Measurements from ENCODE around the gene HACD1.
A peak's percentile ranks its signal among the peaks of the same experiment; 100 is the strongest.
"Not testable (repeated sequence)": the region's sequence is repeated elsewhere in the genome, so short reads cannot be mapped to it uniquely, and the experiment has no call there.

HACD1 gene

DNA sequence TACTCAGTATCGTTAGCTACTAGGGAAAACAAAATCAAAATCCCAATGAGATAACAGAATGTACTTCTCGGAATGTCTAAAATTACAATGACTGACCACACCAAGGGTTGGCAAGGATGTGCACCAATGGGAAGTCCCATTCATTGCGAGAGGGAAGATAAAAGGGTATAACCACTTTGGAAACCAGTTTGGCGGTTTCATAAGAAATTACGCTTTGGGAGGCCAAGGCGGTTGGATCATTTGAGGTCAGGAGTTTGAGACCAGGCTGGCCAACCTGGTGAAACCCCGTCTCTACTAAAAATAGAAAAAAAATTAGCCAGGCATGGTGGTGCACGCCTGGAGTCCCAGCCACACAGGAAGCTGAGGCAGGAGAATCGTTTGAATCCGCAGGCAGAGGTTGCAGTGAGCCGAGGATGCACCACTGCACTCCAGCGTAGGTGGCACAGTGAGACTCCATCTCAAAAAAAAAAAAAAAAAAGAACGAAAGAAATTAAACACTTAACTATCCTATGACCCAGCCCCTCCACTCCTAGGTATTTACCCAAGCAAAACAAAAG lies 7.6 kb downstream of the HACD1 start:
- H3K4me2 ChIP-seq = peak overlapping the region; percentile 76
- no peak for TF ChIP-seq Cebpa-rat (IDR thresholded peaks at IDR 0.05)
- peak overlapping the region; percentile 49 for H3K9ac ChIP-seq

DNA sequence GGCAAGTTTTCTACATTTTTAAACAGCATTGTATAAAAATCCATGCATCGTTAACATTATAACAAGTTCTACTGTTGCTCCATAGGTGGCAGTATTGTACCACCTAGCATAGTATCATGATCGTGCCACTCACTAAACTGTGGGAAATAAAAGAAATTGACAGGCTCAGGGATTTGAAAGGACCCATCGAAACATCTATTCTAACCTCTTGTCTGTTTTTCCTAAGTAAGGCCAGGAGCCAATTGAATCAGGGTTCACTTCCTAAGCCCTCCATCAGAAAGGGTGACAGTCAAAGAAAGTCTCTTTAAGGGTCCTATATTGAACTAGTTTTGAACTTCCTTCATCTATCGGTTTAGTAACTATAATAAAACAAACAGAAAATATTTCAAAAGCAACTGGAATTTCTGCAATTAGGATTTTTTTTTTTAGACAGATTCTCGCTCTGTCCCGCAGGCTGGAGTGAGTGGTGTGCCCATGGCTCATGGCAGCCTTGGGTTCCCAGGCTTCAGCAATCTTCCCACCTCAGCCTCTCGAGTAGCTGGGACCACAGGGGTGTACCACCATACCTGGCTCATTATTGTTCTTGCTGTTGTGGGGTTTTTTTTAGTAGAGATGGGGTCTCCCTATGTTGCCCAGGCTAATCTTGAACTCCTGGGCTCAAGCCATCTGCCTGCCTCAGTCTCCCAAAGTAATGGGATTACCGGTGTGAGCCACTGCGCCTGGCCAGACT lies 9.4 kb downstream of the HACD1 start:
- Histone ChIP-seq H3K36me3 (peaks cover 65% of the 10 kb centered on the region), H3K9ac (no peak overlapping the region), H4K20me1 (no peaks in the 10 kb centered on the region), H3K27me3 (no peaks in the 10 kb centered on the region), H3K4me3 (no peak overlapping the region), H3K9me3 (no peaks in the 10 kb centered on the region; the same call in 1 of the 2 replicates), H3K27ac (peak overlapping the region; percentile 83), H3K4me1 (peaks cover 73% of the 10 kb centered on the region), H3K4me2 (peak overlapping the region; percentile 76)
- no peak for TF ChIP-seq Cebpa-rat (IDR thresholded peaks at IDR 0.05)

More for the DNA sequence above, 7.6 kb downstream of the HACD1 start:
- Histone ChIP-seq H3K4me1 (peaks cover 91% of the 10 kb centered on the region), H3K4me3 (peak overlapping the region; percentile 48), H4K20me1 (0 out of 2 replicates have a peak, but pooled peaks cover 6% of the 10 kb centered on the region), H3K27ac (peak overlapping the region; percentile 83), H3K36me3 (peaks cover 65% of the 10 kb centered on the region), H3K9me3 (no peaks in the 10 kb centered on the region; the same call in 1 of the 2 replicates), H3K27me3 (no peaks in the 10 kb centered on the region)

DNA sequence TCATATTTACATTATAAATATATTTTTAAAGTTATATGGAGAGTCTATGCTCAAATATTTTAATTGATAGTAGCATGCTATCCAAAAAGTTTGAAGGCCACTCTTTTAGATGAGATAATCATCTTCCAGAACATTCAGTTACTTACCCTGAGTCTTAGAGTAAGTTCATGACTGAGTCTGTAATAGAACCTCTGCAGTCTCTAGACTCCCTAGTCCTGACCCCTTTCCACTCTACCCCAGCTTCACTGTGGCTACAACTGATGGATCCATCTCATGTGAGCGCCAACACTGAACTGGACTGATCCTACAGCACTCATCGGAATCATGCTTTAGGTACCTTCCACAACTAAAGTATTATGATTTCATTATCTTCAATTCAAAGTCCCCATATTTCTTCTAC lies 10.1 kb downstream of the HACD1 start:
- Histone ChIP-seq H3K36me3 (peaks cover 64% of the 10 kb centered on the region), H3K27me3 (no peaks in the 10 kb centered on the region), H3K9me3 (no peaks in the 10 kb centered on the region), H3K9ac (0 out of 2 replicates have a peak overlapping the region, but pooled peaks have one; percentile 34), H3K4me1 (peaks cover 68% of the 10 kb centered on the region), H3K4me2 (peak overlapping the region; percentile 76), H4K20me1 (no peaks in the 10 kb centered on the region), H3K27ac (peak overlapping the region; percentile 31; the same call in 1 of the 2 replicates), H3K4me3 (no peak overlapping the region)
- no peak for TF ChIP-seq Cebpa-rat (IDR thresholded peaks at IDR 0.05)

DNA sequence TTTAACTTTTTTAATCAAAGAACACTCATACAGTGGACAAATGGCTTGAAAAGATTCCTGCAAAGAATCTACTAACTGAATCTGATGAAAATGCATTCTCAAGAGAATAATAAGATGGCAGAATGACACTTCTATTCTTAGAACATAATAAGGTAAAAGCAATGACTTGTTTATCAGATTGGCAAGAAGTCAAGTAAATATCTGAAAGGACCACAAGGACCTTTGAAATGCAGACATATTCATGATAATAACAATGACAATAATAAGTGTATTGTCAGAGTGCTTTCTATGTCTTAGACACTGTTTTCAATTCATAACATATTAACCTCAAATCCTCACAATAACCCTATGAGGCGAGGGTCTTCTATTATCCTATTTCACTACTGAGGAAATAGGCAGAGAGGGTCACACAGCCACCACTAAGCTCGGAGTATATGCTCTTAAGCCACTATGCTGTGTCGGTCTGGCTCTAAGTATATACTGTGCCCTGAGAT lies 10.6 kb downstream of the HACD1 start:
- H3K4me2 ChIP-seq = peak overlapping the region; percentile 76
- H3K36me3 ChIP-seq = peaks cover 64% of the 10 kb centered on the region
- 0 out of 2 replicates have a peak overlapping the region, but pooled peaks have one; percentile 12 for H3K27ac ChIP-seq
- no peaks in the 10 kb centered on the region for H4K20me1 ChIP-seq
- no peak for TF ChIP-seq Cebpa-rat (IDR thresholded peaks at IDR 0.05)
- no peak overlapping the region for H3K4me3 ChIP-seq
- no peaks in the 10 kb centered on the region for H3K27me3 ChIP-seq
- H3K9me3 ChIP-seq = no peaks in the 10 kb centered on the region
- peaks cover 63% of the 10 kb centered on the region for H3K4me1 ChIP-seq
- H3K9ac ChIP-seq = 0 out of 2 replicates have a peak overlapping the region, but pooled peaks have one; percentile 34

DNA sequence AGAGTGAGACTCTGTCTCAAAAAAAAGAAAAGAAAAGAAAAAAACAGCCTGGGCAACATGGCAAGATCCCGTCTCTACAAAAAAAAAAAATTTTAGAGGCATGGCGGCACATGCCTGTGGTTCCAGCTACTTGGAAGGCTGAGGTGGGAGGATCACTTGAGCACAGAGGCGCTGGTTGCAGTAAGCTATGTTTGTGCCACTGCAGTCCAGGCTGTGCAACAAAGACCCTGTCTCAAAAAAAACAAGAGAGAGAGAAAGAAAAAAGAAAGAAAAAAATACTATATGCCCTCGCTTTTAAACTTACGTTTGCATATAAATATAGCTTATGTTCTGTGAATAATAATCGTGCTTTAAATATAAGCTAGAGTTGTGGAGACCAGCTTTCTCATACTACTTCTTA lies 11.2 kb downstream of the HACD1 start:
- peaks cover 57% of the 10 kb centered on the region for H3K4me1 ChIP-seq
- no peaks in the 10 kb centered on the region for H4K20me1 ChIP-seq
- TF ChIP-seq Cebpa-rat (IDR thresholded peaks at IDR 0.05) = no peak
- no peak overlapping the region for H3K9ac ChIP-seq
- H3K27ac ChIP-seq = no peak overlapping the region
- H3K4me2 ChIP-seq = no peak overlapping the region
- no peaks in the 10 kb centered on the region for H3K27me3 ChIP-seq
- no peaks in the 10 kb centered on the region for H3K9me3 ChIP-seq
- H3K4me3 ChIP-seq = no peak overlapping the region
- peaks cover 64% of the 10 kb centered on the region for H3K36me3 ChIP-seq

DNA sequence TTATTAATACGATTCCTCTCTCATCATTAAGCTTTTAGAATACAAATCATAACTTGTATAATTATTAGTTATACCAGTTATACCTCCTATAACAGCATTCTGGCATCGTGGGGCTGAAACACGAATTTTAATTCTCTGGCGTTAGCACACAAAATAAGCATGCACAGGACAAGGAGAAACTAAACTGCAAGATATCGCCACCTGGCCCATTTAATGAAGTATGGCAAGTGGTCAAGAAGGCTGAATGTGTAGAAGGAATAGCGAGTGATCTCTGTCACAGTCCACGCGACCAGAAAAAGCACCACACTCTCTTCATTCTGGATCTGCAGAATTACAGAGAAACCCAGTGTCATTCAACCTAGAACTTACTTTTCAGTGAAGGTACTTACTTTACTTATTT lies 18.1 kb downstream of the HACD1 start:
- no peak overlapping the region for H3K4me3 ChIP-seq
- no peaks in the 10 kb centered on the region for H4K20me1 ChIP-seq
- no peaks in the 10 kb centered on the region for H3K9me3 ChIP-seq
- no peak overlapping the region for H3K27ac ChIP-seq
- no peak overlapping the region for H3K9ac ChIP-seq
- H3K36me3 ChIP-seq = peaks cover 94% of the 10 kb centered on the region
- no peak overlapping the region for H3K4me2 ChIP-seq
- no peak for TF ChIP-seq Cebpa-rat (IDR thresholded peaks at IDR 0.05)
- H3K27me3 ChIP-seq = no peaks in the 10 kb centered on the region
- no peaks in the 10 kb centered on the region for H3K4me1 ChIP-seq

DNA sequence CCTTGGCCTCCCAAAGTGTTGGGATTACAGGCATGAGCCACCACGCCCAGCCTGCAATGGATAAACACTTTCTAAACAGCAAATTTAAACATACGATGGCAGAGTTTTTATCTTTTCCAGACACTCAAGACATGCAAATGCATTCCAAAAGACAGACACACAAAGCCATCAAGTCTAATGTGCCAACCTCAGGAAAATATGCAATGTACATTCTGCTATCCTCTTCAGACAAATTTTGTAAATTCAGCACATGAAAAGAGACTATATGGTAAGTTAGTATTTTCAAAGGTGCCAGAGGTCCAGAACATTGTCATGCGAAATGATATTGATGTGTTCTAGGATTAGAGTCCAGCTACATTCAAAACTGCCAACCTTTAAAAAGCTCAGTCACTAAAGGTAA lies 19.8 kb downstream of the HACD1 start:
- H3K4me1 ChIP-seq = no peaks in the 10 kb centered on the region
- H4K20me1 ChIP-seq = no peaks in the 10 kb centered on the region
- no peak overlapping the region for H3K4me2 ChIP-seq
- no peak overlapping the region for H3K9ac ChIP-seq
- no peaks in the 10 kb centered on the region for H3K9me3 ChIP-seq
- TF ChIP-seq Cebpa-rat (IDR thresholded peaks at IDR 0.05) = no peak
- H3K36me3 ChIP-seq = peaks cover 95% of the 10 kb centered on the region
- no peak overlapping the region for H3K4me3 ChIP-seq
- H3K27me3 ChIP-seq = no peaks in the 10 kb centered on the region
- H3K27ac ChIP-seq = no peak overlapping the region

- TF ChIP-seq Cebpa-rat (IDR thresholded peaks at IDR 0.05) = no peak
- peaks cover 33% of the 10 kb centered on the region for H3K4me1 ChIP-seq
- H3K36me3 ChIP-seq = peaks cover 68% of the 10 kb centered on the region
- no peaks in the 10 kb centered on the region for H3K9me3 ChIP-seq
- H3K9ac ChIP-seq = no peak overlapping the region
- H3K27ac ChIP-seq = no peak overlapping the region
- H3K4me2 ChIP-seq = no peak overlapping the region
- no peaks in the 10 kb centered on the region for H4K20me1 ChIP-seq
- H3K27me3 ChIP-seq = no peaks in the 10 kb centered on the region
- no peak overlapping the region for H3K4me3 ChIP-seq
These were observed 26.1 kb downstream of the HACD1 start for GRCh38 chr10:17590969-17591645.

GRCh38 chr10:17589316-17589715 lies 27.9 kb downstream of the HACD1 start:
- not testable (repeated sequence) for H3K9me3 ChIP-seq, H3K27me3 ChIP-seq, H3K4me3 ChIP-seq, H3K27ac ChIP-seq, H3K4me2 ChIP-seq, H4K20me1 ChIP-seq, H3K9ac ChIP-seq
- Histone ChIP-seq H3K36me3 (peaks cover 51% of the 10 kb centered on the region), H3K4me1 (peaks cover 51% of the 10 kb centered on the region)

DNA sequence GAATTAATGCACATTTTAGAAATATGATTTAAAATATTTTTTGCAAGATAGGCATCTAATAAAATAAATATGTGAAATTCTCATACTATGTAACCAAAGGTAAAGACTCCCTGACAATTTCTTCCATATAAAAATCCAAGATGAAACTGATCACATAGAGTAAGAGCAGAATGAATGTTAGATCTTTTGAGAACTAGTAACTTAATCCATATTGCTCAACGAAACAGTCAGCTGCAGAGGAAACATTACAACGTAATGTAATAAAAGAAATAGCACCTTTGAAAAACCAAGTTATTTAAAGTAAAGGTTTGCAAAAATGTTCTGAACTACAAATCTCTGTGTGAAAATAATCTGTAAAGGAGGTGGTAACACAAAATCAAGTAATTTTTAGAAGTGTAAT lies 28.8 kb downstream of the HACD1 start:
- no peak overlapping the region for H3K4me3 ChIP-seq
- peaks cover 60% of the 10 kb centered on the region for H3K4me1 ChIP-seq
- H3K9me3 ChIP-seq = no peaks in the 10 kb centered on the region
- no peaks in the 10 kb centered on the region for H4K20me1 ChIP-seq
- H3K9ac ChIP-seq = no peak overlapping the region
- H3K36me3 ChIP-seq = peaks cover 42% of the 10 kb centered on the region
- no peak for TF ChIP-seq Cebpa-rat (IDR thresholded peaks at IDR 0.05)
- H3K27ac ChIP-seq = peak overlapping the region; percentile 75; the same call in 1 of the 2 replicates
- no peak overlapping the region for H3K4me2 ChIP-seq
- no peaks in the 10 kb centered on the region for H3K27me3 ChIP-seq

DNA sequence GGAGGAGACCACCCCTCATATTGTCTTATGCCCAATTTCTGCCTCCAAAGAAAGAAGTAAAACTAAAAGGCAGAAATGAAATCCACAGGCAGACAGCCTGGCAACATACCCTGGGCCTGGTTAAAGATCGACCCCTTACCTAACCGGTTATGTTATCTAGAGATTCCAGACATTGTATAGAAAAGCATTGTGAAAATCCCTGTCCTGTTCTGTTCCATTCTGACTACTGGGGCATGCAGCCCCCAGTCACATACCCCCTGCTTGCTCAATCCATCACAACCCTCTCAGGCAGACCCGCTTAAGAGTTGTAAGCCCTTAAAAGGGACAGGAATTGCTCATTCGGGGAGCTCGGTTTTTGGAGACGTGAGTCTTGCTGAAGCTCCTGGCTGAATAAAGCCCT lies 29.9 kb downstream of the HACD1 start:
- H3K4me3 ChIP-seq = peak overlapping the region; percentile 44; the same call in 1 of the 2 replicates
- peaks cover 69% of the 10 kb centered on the region for H3K4me1 ChIP-seq
- H4K20me1 ChIP-seq, H3K9me3 ChIP-seq, H3K27me3 ChIP-seq: not testable (repeated sequence)
- peak overlapping the region; percentile 57; the same call in 1 of the 2 replicates for H3K9ac ChIP-seq
- peak overlapping the region; percentile 75 for H3K27ac ChIP-seq
- H3K4me2 ChIP-seq = peak overlapping the region; percentile 85
- peaks cover 31% of the 10 kb centered on the region for H3K36me3 ChIP-seq

Data from BLaER1 (cell line).